ENCODE data around the gene APBA2. TPM values are rescaled to one million over a fixed set of nuclear protein-coding genes. Genes with fewer than 3 reads are reported as not detected.

The APBA2 gene
- total and polyA plus RNA-seq, 7 donors = 0.46 to 10.7 (median 1.5) TPM

- Histone ChIP-seq H3K27ac (no peak overlapping the region), H3K27me3 (no peaks in the 10 kb centered on the region), H3K36me3 (no peaks in the 10 kb centered on the region), H3K4me1 (no peaks in the 10 kb centered on the region), H3K9me3 (peaks cover 0 to 2% (median 0%) of the 10 kb centered on the region in 4 donors), H3K4me3 (no peak overlapping the region)
- TF ChIP-seq POLR2AphosphoS5 (IDR thresholded peaks at IDR 0.05) = no peak
- TF ChIP-seq CTCF (IDR thresholded peaks at IDR 0.05) = no peak
- TF ChIP-seq EP300 (IDR thresholded peaks at IDR 0.05) = no peak
- TF ChIP-seq POLR2A (IDR thresholded peaks at IDR 0.05) = no peak
- 59 to 61% methylated on average over 10 of the region's 10 CpGs for WGBS, 2 donors
- intact Hi-C loops (cut with DNase I) = loop anchor here (5.0 kb wide), 1 partner anchor 49 kb away; no protein-coding TSS in a partner anchor
- no peak for DNase-seq
Observed at GRCh38 chr15:28873585-28874190, 12.1 kb upstream of the APBA2 start.

DNA sequence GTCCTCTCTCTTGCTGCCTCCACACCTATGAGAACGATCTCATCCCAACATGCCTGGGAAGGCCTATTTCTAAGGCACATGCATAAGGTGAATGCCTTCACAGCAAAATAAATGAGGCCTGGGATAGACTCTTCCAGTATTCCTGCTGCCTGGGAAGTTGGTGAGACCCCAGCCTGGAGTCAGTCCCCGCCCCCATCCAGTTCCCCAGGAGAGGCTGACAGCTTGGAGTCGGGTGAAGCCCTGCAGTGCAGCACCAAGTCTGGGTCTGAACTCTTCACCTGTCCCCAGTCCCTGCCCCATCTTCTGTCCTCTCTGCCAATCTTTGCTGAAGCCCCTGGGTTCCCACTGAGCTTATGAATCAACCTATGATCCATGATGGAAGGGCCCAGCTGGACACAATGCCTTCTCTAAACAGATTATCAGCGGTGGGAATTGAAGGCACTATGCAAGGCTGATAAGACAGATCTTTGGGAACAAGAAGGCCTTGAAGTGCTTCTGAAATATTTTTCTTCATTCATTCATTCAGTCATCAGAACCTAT is 10.2 kb upstream of the APBA2 start:
- Histone ChIP-seq H3K36me3 (no peaks in the 10 kb centered on the region), H3K4me1 (no peaks in the 10 kb centered on the region), H3K4me3 (no peak overlapping the region), H3K27ac (no peak overlapping the region), H3K27me3 (no peaks in the 10 kb centered on the region), H3K9me3 (peaks cover 0 to 2% (median 0%) of the 10 kb centered on the region in 4 donors)
- intact Hi-C loops (cut with DNase I) = no loop called here
- no peak for DNase-seq
- 71 to 83% methylated on average over 4 of the region's 4 CpGs for WGBS, 2 donors
- TF ChIP-seq POLR2AphosphoS5 (IDR thresholded peaks at IDR 0.05) (no peak), EP300 (IDR thresholded peaks at IDR 0.05) (no peak), POLR2A (IDR thresholded peaks at IDR 0.05) (no peak), CTCF (IDR thresholded peaks at IDR 0.05) (no peak)

DNA sequence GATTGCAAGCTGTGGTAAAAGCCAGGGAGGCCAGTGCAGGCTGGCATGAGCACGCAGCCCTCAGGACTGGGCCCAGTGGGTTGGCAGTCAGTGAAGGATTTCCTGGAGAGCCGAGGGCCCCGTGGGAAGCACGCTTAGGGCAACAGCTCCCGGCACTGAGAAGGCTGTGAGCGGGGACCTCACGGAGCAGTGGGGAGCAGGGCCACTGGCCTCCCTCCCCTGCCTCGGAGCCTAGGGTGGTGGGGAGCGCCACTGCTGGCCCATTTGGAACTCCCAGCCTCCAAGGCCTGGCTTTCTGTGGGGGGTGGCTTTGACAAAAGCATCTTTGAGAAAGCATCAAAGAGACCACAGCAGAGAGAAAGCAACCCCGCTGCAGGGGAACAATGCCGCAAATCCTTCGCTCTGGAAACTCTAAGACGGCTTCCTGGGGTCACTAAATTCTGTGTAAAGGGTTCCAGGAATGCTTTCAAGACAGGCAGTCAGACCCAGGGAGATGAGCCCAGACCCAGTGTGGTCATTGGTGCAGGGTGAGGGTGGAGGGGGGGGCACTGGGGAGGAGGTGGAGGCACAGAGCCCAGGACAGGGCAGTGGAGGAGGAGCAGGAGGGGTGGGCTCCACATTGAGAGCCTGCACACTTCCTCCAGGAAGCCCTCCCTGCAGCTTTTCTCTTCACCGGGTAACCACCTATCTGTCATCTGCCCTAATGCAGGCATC is 9.5 kb upstream of the APBA2 start:
- intact Hi-C loops (cut with DNase I) = no loop called here
- Histone ChIP-seq H3K36me3 (no peaks in the 10 kb centered on the region), H3K27ac (no peak overlapping the region), H3K27me3 (no peaks in the 10 kb centered on the region), H3K4me1 (no peaks in the 10 kb centered on the region), H3K9me3 (peaks cover 0 to 2% (median 0%) of the 10 kb centered on the region in 4 donors), H3K4me3 (no peak overlapping the region)
- DNase-seq = no peak
- TF ChIP-seq CTCF (IDR thresholded peaks at IDR 0.05) (no peak), POLR2AphosphoS5 (IDR thresholded peaks at IDR 0.05) (no peak), EP300 (IDR thresholded peaks at IDR 0.05) (no peak), POLR2A (IDR thresholded peaks at IDR 0.05) (no peak)
- 72 to 80% methylated on average over 14 of the region's 14 CpGs for WGBS, 2 donors

GRCh38 chr15:28876845-28877185 is 9.0 kb upstream of the APBA2 start:
- no peaks in the 10 kb centered on the region for H3K27me3 ChIP-seq
- no peaks in the 10 kb centered on the region for H3K9me3 ChIP-seq
- WGBS, 2 donors = 87 to 92% methylated on average over 8 of the region's 8 CpGs
- TF ChIP-seq EP300 (IDR thresholded peaks at IDR 0.05) = no peak
- no peak for TF ChIP-seq POLR2AphosphoS5 (IDR thresholded peaks at IDR 0.05)
- TF ChIP-seq CTCF (IDR thresholded peaks at IDR 0.05) = no peak
- no peak for TF ChIP-seq POLR2A (IDR thresholded peaks at IDR 0.05)
- H3K4me3 ChIP-seq = no peak overlapping the region
- H3K36me3 ChIP-seq = no peaks in the 10 kb centered on the region
- no peaks in the 10 kb centered on the region for H3K4me1 ChIP-seq
- intact Hi-C loops (cut with DNase I) = no loop called here
- no peak for DNase-seq
- H3K27ac ChIP-seq = no peak overlapping the region

All from sigmoid colon (tissue), 7 donors.